Parathyroid adenoma (tissue), 2 donors: ENCODE data around the gene APLP2.

Source experiments
- H2AFZ ChIP-seq: fragments of 300-600 bp; sonication (generic); one replicate; pipeline ENCODE4 v1.7.0; 2017; ENCODE audit warnings: antibody characterized with exemption, mild to moderate bottlenecking
- H3K27ac ChIP-seq: fragments of 300-600 bp; sonication (generic); one replicate; pipeline ENCODE4 v1.7.0; 2017
- H3K27me3 ChIP-seq: fragments of 300-600 bp; sonication (generic); one replicate; pipeline ENCODE4 v1.7.0; 2017; ENCODE audit warnings: low read length; ENCODE audit not compliant: control insufficient read depth, insufficient read depth
- H3K36me3 ChIP-seq: fragments of 300-600 bp; sonication (generic); one replicate; pipeline ENCODE4 v1.7.0; 2017; ENCODE audit warnings: low read length; ENCODE audit not compliant: control insufficient read depth, insufficient read depth
- H3K4me1 ChIP-seq: fragments of 300-600 bp; sonication (generic); one replicate; pipeline ENCODE4 v1.7.0; 2017; ENCODE audit warnings: control low read depth
- H3K4me2 ChIP-seq: fragments of 300-600 bp; sonication (generic); one replicate; pipeline ENCODE4 v1.7.0; 2017; ENCODE audit warnings: low read length
- H3K4me3 ChIP-seq: fragments of 300-600 bp; sonication (generic); one replicate; pipeline ENCODE4 v1.7.0; 2017; ENCODE audit warnings: low read depth, low read length
- H3K79me2 ChIP-seq: fragments of 300-600 bp; sonication (generic); one replicate; pipeline ENCODE4 v1.7.0; 2017; ENCODE audit warnings: control low read depth
- H3K9ac ChIP-seq: fragments of 300-600 bp; sonication (generic); one replicate; pipeline ENCODE4 v1.7.0; 2017; ENCODE audit warnings: mild to moderate bottlenecking
- H3K9me3 ChIP-seq: fragments of 300-600 bp; sonication (generic); one replicate; pipeline ENCODE4 v1.7.0; 2017; ENCODE audit warnings: low read length; ENCODE audit not compliant: control insufficient read depth
- CTCF ChIP-seq: fragments of 300-600 bp; sonication (generic); IDR thresholded peaks from one replicate; pipeline ENCODE4 v1.7.0; 2017; ENCODE audit warnings: antibody characterized with exemption, mild to moderate bottlenecking
- donor health status: primary hyperparathyroidism.

The APLP2 gene

GRCh38 chr11:130120045-130120444 is 50.4 kb downstream of the APLP2 start:
- H3K79me2 ChIP-seq, result no peaks in the 10 kb centered on the region
- H3K9ac ChIP-seq, result no peak overlapping the region
- TF ChIP-seq CTCF, result no peak
- H3K36me3 ChIP-seq, result no peaks in the 10 kb centered on the region
- no peak overlapping the region for H3K4me3 ChIP-seq
- no peak overlapping the region for H3K27ac ChIP-seq
- no peaks in the 10 kb centered on the region for H3K4me1 ChIP-seq
- H2AFZ ChIP-seq, result no peak overlapping the region
- H3K4me2 ChIP-seq, result no peak overlapping the region
- H3K9me3 ChIP-seq, result no peaks in the 10 kb centered on the region
- no peaks in the 10 kb centered on the region for H3K27me3 ChIP-seq

DNA sequence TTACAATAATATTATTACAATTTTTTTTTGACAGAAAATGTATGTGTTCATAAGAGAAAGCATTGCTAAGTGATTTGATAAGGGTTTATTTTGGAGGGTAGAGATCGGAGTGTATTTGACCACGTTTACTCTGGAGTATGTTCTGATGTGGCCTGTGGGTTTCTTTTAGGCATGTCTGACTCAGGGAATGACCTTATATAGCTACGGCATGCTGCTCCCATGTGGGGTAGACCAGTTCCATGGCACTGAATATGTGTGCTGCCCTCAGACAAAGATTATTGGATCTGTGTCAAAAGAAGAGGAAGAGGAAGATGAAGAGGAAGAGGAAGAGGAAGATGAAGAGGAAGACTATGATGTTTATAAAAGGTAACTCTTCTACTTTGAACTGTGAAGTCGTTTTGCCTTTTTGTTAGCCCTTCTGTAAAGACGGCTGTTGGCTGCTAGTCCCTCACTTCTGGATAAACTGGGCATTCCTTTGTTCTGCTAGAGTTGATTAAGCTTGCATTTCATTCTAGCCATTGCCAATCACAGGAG is 51.8 kb downstream of the APLP2 start:
- no peaks in the 10 kb centered on the region for H3K27me3 ChIP-seq
- TF ChIP-seq CTCF, result no peak
- no peaks in the 10 kb centered on the region for H3K9me3 ChIP-seq
- H3K79me2 ChIP-seq, result no peaks in the 10 kb centered on the region
- H2AFZ ChIP-seq, result no peak overlapping the region
- no peak overlapping the region for H3K27ac ChIP-seq
- no peak overlapping the region for H3K9ac ChIP-seq
- no peaks in the 10 kb centered on the region for H3K36me3 ChIP-seq
- no peak overlapping the region for H3K4me3 ChIP-seq
- H3K4me1 ChIP-seq, result no peaks in the 10 kb centered on the region
- no peak overlapping the region for H3K4me2 ChIP-seq

DNA sequence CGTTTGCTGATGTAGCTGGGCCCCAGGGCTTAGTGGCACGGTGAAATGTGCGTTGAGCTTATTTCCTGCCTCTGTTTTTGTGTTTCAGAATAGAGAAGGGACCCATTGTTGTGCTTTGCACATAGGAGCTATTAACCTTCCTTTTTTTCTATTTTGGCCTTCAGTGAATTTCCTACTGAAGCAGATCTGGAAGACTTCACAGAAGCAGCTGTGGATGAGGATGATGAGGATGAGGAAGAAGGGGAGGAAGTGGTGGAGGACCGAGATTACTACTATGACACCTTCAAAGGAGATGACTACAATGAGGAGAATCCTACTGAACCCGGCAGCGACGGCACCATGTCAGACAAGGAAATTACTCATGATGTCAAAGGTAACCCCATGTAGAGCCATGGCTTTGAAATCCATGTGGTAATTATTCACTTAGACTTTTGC is 52.5 kb downstream of the APLP2 start:
- no peak overlapping the region for H3K4me2 ChIP-seq
- H3K9me3 ChIP-seq, result no peaks in the 10 kb centered on the region
- no peak overlapping the region for H3K27ac ChIP-seq
- no peak overlapping the region for H2AFZ ChIP-seq
- no peaks in the 10 kb centered on the region for H3K36me3 ChIP-seq
- H3K79me2 ChIP-seq, result no peaks in the 10 kb centered on the region
- no peak overlapping the region for H3K9ac ChIP-seq
- no peak overlapping the region for H3K4me3 ChIP-seq
- TF ChIP-seq CTCF, result no peak
- no peaks in the 10 kb centered on the region for H3K27me3 ChIP-seq
- no peaks in the 10 kb centered on the region for H3K4me1 ChIP-seq

DNA sequence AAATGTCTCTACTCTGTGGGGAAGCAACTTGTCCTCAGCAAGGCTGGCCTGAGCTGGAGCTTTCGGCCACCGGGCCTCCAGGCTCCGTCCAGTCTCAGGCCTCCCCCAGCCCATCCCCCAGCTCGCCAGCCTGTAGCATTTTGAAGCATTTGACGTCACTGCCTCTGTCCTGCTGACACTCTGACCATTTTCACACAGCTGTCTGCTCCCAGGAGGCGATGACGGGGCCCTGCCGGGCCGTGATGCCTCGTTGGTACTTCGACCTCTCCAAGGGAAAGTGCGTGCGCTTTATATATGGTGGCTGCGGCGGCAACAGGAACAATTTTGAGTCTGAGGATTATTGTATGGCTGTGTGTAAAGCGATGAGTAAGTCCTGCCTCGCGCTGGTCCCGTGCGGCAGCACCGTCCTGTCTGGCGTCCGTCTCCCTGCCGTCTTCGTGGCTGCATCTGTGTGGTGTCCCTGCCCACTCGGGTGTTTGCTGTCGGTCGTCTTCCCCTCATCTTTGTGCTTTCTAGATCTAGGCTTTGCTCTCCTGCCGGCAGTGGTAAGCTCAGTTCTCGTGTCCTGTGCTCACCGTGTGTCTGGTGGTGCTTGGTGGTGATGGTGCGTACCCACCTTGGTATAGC is 53.8 kb downstream of the APLP2 start:
- Histone ChIP-seq H3K9ac (no peak overlapping the region), H3K9me3 (no peaks in the 10 kb centered on the region), H3K27ac (no peak overlapping the region), H3K27me3 (no peaks in the 10 kb centered on the region), H2AFZ (no peak overlapping the region), H3K4me2 (no peak overlapping the region), H3K79me2 (no peaks in the 10 kb centered on the region), H3K4me3 (no peak overlapping the region), H3K4me1 (no peaks in the 10 kb centered on the region), H3K36me3 (no peaks in the 10 kb centered on the region)
- TF ChIP-seq CTCF, result no peak

DNA sequence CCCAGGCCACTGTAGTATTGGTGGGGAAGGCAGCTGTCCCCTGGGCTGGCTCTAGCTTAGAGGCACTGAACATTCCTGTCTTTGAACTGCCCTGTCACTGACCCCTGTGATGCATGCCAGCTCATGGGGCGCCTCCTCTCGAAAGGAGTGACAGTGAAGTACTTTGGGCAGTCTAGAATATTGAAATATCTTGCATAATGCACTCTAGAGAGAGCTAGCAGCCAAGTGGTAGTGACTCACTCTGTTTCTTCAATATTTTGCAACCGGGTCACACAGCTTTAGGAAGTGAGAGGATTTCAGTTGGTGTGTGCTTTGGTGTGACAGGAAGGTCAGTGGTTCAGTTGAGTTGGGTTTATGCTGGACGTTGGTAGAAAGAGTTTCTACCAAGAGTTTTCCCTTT is 54.4 kb downstream of the APLP2 start:
- Histone ChIP-seq H3K27me3 (no peaks in the 10 kb centered on the region), H3K4me2 (no peak overlapping the region), H3K9me3 (no peaks in the 10 kb centered on the region), H3K4me1 (no peaks in the 10 kb centered on the region), H3K4me3 (no peak overlapping the region), H2AFZ (no peak overlapping the region), H3K27ac (no peak overlapping the region), H3K36me3 (no peaks in the 10 kb centered on the region), H3K79me2 (no peaks in the 10 kb centered on the region), H3K9ac (no peak overlapping the region)
- TF ChIP-seq CTCF, result no peak
